ENCODE results near the gene DTHD1.

DTHD1 gene

GRCh38 chr4:36255577-36255976 lies 25.8 kb upstream of the DTHD1 start:
- DNase-seq (ENCODE audit: low read depth) = no peak
- TF ChIP-seq, protein P1, sequence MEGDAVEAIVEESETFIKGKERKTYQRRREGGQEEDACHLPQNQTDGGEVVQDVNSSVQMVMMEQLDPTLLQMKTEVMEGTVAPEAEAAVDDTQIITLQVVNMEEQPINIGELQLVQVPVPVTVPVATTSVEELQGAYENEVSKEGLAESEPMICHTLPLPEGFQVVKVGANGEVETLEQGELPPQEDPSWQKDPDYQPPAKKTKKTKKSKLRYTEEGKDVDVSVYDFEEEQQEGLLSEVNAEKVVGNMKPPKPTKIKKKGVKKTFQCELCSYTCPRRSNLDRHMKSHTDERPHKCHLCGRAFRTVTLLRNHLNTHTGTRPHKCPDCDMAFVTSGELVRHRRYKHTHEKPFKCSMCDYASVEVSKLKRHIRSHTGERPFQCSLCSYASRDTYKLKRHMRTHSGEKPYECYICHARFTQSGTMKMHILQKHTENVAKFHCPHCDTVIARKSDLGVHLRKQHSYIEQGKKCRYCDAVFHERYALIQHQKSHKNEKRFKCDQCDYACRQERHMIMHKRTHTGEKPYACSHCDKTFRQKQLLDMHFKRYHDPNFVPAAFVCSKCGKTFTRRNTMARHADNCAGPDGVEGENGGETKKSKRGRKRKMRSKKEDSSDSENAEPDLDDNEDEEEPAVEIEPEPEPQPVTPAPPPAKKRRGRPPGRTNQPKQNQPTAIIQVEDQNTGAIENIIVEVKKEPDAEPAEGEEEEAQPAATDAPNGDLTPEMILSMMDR (conservative IDR thresholded peaks at IDR 0.05; ENCODE audit: low read length) = no peak

DNA sequence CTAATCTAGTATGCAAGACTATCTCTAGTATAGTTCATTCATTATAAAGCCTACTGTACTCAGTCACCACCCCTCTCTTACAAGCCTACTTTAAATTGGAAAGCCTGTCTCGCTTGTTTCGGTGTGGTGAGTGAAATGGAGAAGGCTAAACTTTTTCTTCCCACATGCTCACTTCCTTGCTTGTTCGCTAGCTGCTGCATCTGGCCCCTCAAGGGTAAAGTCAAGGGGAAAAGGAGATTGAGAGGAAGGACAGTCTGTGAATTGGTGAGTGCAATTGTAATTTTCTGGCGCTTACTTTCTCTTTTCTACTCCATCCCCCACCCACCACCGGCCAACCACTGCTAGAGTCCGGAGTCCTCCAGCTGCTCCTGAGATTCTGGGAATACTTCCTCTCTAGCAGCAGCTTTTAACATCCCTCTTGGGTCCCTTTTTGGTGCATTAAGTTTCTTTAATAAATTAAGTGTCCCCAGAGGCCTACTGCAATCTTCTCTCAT lies 25.0 kb upstream of the DTHD1 start:
- no peak overlapping the region for H3K4me3 ChIP-seq (ENCODE audit: low read length)
- TF ChIP-seq, protein P1 (conservative IDR thresholded peaks at IDR 0.05; ENCODE audit: low read length) = no peak

More at GRCh38 chr4:36255577-36255976, 25.8 kb upstream of the DTHD1 start:
- H3K4me3 ChIP-seq (ENCODE audit: low read length) = no peak overlapping the region

DNA sequence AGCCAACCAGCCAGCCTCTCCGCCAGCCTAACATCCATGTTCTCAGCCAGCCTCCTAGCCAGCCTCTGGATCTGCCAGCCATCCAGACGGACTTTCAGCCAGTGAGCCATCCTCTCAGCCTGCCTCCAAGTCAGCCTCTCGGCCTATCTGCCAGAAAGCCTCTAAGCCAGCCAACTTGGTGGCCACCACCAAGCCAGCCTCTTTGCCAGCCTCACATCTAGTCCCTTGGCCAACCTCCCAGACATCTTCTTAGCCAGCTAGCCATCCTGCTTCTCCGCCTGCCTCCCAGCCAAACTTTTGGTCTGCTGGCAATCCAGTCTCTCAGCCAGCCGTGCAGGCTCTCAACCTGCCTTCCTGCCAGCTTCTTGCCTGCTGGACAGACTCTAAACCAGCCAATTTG lies 20.7 kb upstream of the DTHD1 start:
- TF ChIP-seq, protein P1 (conservative IDR thresholded peaks at IDR 0.05; ENCODE audit: low read length) = no peak
- no peak overlapping the region for H3K4me3 ChIP-seq (ENCODE audit: low read length)
- DNase-seq (ENCODE audit: low read depth) = no peak

More for the DNA sequence above, 25.0 kb upstream of the DTHD1 start:
- DNase-seq (ENCODE audit: low read depth) = no peak

DNA sequence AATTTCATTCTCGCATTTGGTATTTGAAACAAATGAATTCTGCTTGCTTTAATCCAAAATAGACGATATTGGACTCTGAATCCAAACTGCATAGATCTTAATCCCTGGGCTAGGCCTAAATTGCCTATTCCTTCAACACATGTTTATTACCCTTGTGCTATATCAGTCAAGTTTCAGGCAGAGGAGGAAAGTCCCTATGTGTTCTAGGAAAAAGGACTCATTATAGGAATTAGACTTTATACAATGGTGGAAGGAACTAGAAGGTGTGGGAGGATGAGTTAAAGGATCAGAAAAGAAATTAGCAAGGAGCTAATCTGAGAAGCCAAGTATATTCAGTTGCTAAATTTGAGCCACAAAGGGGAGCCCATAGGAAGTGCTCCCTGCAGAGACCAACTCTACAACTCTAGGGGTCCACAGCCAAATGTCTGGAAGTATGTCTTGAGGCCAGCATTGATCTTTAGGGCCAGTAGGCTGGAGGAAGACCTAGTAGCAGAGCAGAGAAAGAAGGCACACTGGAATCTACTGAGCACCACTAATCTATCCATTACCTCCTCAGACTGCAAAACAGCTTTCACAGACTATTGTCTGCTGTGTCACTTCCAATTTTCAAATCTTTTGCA lies 17.1 kb upstream of the DTHD1 start:
- no peak overlapping the region for H3K4me3 ChIP-seq (ENCODE audit: low read length)
- no peak for DNase-seq (ENCODE audit: low read depth)
- TF ChIP-seq, protein P1 (conservative IDR thresholded peaks at IDR 0.05; ENCODE audit: low read length) = no peak

DNA sequence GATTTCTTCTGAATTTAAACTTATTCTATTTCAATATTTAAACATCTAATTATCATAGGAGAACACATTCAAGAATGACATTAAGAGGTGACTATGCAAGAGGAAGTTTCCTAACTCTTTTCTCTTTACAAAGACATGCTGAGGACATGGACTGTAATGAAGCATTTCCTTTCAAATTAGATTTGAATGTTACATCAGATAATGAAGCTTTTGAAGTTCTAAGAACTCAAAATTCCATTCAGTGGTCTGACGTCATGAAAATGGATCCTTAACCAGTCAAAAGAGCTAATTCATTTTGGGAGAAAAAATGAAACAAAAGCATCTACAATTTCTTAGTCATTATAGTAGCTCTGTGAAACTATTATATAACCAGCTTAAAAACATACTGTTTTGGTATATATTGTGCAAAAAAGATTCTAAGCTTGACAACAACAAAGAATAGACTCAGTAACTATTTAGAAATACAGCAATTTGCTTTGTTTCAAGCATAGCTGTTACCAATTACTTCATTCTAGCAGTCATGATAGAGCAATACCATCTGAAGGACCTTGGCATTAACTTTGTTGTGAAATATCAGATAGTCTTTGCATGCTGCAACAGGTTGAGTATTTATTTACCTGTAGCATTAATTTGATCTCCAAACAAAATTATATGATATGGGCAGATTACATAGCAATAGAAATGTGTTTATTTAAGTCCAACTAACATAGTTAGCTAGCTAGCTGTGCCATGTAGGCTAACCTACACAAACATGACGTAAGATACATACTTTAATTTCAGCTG lies 13.7 kb upstream of the DTHD1 start:
- DNase-seq (ENCODE audit: low read depth) = no peak
- no peak overlapping the region for H3K4me3 ChIP-seq (ENCODE audit: low read length)
- TF ChIP-seq, protein P1 (conservative IDR thresholded peaks at IDR 0.05; ENCODE audit: low read length) = no peak

DNA sequence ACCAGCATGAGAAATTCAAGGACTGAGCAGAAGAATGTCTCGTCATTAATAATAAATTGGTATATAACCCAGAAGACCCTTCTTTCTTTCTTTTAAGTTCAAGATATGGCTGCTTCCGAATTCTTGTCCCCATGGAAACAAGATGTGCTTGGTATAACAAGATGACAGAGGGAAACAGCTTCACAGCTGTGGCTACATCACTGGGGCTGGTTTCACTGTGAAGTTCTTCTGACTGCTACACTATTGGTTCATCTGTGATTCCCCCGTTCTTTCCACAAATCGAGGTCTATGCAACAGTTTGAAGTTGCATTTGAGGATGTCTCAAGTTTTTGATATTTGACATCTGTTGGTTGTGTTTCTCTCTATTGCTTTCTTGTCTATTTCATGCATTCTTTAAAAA lies 12.3 kb upstream of the DTHD1 start:
- no peak for DNase-seq (ENCODE audit: low read depth)
- TF ChIP-seq, protein P1 (conservative IDR thresholded peaks at IDR 0.05; ENCODE audit: low read length) = no peak
- H3K4me3 ChIP-seq (ENCODE audit: low read length) = no peak overlapping the region

Data from AG10803 (cell line).